HG03575 (cell line): Measurements from ENCODE around the gene NDUFAF4.

Source experiments
- ATAC-seq: cut with Tn5 transposase; IDR thresholded peaks from one replicate; pipeline ENCODE4 v1.9.1; 2021; ENCODE audit not compliant: unreplicated experiment, insufficient number of reproducible peaks, low FRiP score; ENCODE audit errors: extremely low read depth

The NDUFAF4 gene

DNA sequence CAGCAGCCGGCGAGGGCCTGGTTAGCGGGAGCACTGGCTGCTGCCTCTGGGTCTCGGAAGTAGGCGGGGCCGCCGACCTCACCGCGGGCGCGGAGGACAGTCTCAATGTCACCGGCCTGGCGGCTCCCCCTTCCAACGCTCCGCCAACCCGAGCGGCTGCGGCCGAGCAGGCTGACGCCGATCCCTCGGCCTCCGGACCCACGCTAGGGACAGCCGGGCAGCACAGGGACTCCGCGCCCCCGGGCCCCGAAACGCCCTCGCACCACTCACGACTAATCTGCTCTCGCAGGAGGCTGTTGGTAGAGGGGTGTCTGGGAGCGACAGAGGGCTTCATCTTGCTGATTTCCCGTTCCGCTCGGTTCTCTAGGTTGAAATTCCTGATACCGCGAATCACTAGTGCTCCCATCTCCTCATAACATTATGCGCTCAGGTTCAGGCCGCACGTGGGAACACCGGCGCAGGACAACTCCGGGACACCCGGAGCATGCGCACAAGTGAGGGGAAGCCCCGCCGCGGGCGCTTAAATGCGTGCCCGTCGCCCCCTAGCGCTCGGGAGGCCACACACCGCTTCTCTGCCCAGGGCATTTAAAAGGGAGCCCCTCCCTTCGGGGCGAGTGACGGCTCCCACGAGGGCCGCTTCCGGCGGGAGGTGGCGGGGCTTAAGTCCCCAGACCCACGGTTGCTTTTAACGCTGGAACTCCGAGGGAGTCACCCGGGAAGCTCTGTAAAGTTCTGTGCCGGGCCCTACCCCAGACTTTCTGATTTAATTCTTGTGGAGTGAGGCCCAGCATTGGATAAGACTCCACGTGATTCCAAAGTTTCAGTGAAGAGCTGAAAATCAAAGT lies at the start of gene NDUFAF4:
Gene NDUFAF4, minus strand, starts transcription at position 496 of the 845 bp plus-strand sequence. Its CDS starts 90 bp downstream, at position 406.
- peak; percentile 63 for ATAC-seq

DNA sequence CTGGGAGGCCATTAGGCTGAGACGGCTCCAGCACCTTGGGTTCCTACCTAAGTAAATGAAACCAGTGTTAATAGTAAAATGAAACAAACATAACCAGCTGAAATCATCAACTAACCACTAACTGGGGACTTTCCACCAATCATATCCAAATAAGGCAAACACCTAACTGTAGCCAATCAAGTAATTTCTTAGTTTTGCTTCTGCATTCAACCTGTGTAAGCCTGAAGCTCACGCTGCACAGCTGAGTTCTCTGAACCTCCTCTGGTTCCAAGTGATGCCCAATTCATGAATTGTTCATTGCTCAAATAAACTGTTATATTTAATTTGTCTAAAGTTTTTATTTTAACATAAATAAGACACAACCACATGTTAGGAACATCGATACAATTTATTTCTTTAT lies 49.4 kb upstream of the NDUFAF4 start:
- peak; percentile 96 for ATAC-seq

DNA sequence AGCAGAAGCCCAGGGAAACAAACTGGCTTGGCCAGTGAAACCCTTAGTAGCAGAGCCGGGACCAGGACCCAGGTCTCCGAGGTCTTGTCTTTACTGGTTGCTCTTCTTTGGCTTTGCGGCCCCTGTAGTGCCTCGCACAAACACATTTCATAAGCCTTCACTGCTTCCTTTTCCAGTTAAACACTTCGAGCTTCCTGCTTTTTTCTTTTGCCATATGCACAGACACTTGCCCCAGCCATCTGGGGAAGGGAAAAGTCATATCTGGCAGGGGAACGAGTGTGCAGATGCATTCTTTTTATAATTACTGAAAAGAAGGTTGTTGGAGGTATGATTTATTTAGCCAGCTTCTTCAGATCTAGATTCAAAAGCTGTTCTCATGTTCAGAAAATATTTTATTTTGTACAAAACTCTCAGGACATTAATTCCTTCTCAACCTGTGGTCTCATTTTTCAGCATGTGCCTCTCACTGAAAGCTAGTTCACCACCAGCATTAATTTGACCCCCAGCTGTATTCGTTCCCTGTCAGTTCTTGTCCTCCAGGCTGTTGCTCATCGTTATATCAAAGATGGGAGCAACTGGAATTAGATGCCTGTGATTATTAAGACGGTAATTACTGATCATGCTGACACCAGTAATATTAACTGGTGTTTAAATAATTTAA lies 46.0 kb upstream of the NDUFAF4 start:
- ATAC-seq, result no peak

DNA sequence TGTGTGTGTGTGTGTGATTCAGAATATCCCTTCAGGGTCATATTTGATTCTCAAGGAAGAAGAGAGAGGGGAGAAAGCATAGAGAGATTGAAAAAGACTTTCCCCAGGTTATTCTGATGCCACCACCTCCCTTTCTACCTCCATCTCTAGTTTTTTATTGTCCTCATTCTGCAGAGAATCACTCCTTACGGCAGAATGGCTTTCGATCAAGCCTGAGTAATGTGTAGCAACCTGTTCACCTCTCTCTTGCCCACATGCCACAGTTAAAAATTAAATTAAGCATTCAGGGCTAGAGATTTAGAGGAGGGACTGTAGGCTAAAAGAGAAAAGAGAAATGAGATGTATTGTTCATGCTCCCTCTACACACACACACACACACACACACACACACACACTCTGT lies 45.0 kb upstream of the NDUFAF4 start:
- ATAC-seq, result no peak

DNA sequence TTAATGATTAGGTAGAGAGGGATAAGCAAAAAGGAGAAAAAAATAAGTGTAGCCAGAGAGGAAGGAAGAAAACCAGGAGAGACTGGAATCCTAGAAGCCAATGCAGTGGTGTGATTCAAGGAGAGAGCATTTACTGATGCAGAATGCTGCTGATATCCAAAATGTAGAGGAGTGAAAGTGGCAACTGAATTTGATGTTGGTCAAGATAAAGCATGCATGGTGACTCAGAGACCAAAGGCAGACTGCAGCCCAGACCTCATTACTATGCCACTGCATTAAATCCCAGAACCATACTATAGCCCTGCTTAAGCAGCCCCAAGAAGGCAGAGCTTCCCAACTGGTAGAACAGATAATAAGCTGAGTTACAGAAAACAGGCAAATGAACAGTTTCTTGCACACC lies 42.6 kb upstream of the NDUFAF4 start:
- no peak for ATAC-seq

DNA sequence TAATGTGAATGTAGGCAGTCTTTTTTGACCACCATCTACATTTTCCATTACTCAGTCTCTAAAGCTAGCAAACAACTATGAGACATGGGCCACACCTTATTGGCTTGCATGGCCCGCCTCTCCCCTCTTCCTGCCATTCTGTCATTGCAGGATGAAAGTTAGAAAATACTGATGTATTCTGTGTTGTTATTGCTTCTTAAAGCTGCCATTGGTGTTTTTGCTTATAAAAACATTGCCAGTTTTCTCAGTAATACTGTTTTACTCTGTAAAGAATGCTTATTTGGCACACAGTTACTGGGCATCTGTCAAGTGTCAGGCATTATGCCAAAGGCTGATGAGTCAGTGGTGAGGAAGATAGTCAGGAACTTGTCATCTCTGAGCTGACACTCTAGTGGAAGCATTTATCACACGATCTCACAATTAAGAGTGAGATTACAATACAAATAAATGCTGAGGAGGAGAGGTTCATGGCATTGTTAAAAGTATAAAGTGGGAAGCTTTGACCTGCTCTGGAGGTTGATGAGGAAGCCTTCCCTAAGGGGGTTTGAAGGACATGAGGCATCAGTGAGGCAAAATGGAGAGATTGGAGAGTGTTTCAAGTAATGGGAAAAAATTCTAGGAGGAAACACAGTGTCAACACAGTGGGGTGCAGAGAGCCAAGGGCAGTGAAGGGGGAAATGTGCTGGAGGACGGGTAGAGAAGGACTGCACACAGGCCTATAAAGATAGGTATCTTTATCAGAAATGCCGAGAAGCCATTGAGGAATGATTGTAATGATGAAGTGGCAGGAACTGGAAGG lies 41.5 kb upstream of the NDUFAF4 start:
- no peak for ATAC-seq

DNA sequence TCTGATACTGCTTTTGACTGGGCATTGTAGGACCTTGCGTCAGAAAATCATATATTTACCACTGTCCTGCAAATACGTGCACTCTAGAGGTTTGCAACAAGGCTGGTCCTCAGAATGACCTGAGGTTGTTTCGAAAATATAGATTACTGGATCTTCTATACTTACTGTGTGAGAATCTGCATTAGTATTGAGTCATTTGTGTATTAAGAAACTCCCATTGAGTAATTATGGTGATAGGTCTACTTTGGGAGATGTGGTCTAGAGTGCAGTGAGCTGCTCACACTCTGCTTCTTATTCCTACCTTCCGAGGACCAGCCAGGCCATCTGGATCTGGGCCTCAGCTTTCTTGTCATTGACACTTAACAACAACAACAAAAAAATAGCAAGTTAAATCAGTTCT lies 36.4 kb upstream of the NDUFAF4 start:
- no peak for ATAC-seq

DNA sequence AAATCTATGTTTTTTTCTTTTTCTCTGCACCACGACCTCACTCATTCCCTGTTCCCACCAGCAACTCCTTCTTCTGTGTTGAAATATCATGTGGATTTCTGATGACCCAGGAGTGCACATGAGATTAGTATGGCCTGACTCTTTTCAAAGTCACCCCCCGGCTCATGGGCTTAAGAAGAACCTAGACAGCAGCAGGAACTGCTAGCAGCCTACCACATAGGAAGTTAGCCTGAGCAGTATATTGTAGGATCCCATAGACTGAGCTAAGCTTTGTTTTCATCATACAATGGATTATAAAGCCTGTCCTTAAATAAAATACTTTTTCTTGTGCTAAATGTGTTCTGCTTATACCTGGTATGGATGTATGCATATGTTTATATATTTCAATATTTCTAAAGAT lies 33.5 kb upstream of the NDUFAF4 start:
- no peak for ATAC-seq

DNA sequence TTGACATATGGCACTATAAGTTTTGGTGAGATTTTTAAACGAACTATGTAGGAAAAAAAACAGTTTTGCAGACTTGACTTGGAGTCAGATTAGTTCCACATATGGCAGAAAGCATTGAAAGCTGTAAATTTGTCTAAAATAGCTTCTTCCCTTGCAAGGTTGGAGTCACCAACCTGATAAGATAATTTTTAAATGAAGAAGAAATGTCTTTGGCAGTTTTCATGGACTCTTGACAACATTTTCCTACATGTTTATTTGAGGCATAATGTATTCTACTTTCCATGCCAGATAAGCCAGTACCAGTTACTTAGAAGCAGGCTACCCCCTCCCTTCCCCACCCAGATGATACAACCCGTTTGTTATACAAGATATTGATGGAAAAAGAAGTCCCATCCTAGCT lies 32.0 kb upstream of the NDUFAF4 start:
- ATAC-seq, result no peak

DNA sequence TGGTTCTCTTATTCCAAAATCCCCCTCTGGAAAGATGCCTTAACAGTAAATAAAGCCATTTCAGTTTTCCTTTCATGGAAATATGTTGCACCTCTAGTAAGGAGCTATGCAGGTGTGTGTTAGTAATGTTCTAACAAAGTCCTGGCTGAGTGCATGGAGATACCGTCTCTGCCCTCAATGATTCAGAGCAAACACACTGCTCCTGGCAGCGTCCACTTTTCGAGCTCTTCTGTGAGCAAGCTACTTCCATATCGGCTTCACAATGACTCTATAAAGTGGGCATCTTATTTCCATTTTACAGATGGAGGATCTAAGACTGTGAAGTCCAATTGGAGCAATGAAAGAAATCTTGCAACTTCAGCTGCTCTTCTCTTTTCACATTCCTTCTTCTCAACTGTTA lies 30.0 kb upstream of the NDUFAF4 start:
- ATAC-seq, result no peak

DNA sequence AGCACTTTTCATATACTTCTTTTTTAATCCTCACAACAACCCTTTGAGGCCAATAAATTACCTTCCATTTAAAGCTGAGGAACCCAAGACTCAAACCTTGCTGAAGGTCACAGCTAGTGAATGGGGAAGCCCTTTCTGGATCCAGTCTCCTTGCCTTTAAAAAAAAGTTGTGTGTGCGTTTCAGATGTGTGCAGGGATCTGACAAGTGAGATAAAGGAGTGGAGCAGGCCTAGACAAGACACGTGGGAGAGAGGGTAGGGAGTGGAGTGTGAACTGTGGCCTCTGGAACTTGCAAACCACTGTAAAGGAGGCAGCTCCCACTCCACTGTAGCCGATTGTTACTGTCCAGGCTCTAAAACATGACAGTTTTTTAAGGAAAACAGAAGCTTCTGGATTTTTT lies 28.7 kb upstream of the NDUFAF4 start:
- ATAC-seq, result no peak

DNA sequence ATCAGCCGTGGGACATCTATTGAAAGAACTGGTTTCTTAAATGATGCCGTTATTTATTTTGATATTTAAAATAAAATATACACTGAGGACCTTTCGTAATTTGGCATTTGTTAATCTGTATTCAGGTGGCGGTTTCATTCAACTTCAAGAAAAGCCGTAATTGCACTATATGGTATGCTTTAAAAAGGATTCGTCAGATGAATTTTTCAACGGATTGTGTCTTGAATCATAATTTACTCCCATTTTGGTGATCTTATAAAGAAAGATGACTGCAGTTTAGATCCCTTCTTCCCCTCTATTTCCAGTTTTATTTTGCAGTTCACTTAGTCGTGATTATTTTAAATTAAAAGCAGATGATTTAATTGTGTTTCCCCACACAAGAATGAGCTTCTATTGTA lies 27.6 kb upstream of the NDUFAF4 start:
- ATAC-seq, result no peak

DNA sequence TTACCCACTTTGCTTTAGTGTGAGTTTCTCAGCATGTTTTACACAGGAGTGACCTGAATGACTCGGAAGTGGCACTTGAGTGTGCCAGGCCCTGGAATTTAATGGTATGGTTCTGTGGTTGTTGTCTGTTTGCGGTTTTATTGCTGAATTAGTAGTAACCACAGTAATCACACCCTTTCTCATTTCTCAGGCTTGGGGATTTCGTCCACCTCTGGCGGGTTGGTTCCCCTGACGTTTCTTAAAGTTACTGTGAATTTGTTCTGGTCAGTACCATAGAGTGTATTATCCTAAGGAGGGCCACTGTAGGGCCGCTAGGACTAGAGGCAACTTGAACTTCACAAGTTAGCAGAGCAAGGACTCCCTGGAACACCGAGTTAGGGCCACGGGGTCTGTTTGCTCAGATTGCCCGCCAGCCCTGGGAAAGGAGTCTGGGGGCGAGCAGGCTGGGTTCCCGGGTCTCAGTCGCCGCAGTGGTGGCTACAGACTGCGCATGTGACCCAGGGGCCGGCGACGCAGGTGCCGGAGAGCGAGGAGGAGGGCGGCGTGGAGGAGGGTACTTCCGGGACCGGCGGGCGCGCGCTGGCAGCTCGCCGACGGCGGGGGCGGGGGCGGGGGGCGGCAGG lies 26.3 kb upstream of the NDUFAF4 start:
- ATAC-seq, result peak; percentile 33

DNA sequence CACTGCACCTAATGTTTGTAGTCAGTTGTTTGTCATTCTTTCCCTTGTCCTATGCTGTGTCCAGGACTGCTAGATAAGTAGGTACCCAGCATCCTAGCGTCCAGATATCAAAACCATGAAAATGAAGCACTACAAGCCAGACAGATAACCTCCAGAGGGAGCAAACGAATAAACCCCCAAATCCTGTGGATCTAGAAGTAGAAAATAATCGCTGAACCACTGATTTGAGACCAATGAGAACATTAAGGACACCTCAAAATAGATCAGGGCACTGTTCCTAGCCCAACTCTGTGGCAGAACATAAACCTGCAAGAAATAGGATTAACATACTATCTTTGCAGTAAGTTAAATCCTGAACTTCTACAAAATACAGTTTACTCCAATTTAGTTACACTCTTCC lies 25.7 kb upstream of the NDUFAF4 start:
- ATAC-seq, result no peak

DNA sequence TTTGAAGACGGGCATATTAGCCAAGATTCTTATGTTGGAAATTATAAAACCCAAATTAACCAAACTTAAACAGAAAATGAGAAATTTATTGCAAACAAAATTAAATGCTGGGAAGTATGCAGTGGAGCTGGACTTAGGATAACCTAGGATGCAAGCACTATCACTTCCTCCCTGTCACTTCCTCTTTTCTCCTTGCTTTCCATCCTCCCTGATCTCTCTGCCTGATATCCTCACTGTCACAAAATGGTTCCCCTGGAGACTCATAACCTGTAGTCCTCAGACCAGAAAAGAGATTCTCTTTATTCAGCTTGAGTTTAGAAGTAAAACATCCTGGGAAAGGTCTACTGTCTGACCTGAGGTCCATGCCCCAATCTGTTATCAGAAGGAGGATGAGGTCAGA lies 19.4 kb upstream of the NDUFAF4 start:
- ATAC-seq, result no peak

DNA sequence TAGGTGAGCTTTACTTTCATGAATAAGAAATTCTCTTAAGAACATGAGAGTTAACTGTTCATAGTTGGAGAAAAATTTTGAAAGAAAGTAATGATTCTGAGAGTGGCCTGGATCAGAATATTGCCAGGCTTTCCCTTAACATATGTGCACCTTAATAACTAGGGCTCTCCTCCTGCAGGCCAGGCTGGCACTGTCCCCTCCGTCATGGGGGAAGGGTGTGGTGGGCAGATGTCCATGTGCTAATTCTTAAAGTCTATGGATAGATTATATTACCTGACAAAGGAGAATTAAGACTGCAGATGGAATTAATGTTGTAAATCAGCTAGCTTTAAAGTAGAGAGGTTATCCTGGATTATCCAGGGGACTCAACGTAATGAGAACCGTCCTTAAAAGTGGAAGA lies 15.9 kb upstream of the NDUFAF4 start:
- ATAC-seq, result no peak

DNA sequence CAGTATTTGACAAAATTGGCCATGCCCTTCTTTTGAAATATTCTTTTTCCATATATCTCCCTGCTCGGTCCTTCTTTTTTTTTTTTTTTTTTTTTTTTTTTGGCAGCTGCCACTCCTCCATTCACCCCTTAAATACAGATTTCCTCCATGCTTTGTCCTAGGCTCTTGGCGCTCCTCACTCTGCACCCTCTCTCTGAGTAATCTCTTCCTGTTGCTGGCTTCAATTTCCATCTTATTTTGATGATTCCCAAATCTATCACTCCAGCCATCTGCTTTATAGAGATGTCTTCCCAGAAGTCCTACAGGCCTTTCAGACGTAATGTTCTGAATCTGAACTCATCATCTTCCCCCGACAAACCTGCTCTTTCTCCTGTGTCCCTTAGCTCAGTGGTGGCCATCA lies 14.1 kb upstream of the NDUFAF4 start:
- ATAC-seq, result no peak

DNA sequence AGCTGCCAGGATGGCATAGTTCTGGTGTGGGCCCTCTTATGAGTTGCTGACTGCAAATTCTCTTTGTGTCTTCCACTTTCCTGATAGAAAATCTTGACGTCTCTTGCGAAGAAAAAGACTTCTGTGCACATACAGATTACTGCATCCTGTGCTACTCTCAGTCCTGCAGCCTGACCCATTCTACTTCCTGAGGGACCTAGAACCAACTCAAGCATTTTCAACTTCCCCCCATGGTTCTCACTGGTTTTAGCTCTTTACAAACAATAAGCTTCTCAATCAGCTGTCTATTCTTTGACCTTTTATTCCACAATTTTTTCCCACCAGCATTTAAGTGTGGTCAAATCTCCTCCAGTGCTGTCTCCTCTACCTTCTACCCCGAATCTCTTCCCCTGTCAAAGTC lies 13.5 kb upstream of the NDUFAF4 start:
- ATAC-seq, result no peak

DNA sequence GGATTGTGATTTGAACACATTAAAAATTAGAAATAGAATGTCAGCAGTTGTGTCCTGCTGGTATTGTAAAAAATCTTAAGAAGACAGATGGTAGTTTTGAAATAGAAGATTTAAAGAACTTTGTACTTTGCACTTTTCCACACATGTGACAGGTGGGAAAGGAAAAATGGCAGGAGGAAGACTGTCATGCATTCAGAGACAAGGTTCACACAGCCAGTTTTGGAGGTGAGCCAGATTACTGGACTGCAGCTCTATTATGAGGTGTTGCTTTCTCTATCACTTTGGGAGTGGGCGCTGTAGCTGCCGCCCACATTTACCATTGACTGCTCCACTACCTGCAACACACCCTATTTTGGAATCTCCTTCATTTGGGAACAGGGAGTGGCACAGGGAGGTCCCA lies 12.1 kb upstream of the NDUFAF4 start:
- ATAC-seq, result no peak
